ENCODE data around the gene USP25.

Gene USP25

GRCh38 chr21:15766952-15767603 lies 37.3 kb downstream of the USP25 start:
- no peak for DNase-seq (ENCODE audit: extremely low read depth, low read depth)
- TF ChIP-seq CTCF (IDR thresholded peaks at IDR 0.05; ENCODE audit: low read depth, low read length, missing control alignments): no peak

GRCh38 chr21:15768045-15768601 lies 38.3 kb downstream of the USP25 start:
- H3K4me3 ChIP-seq (replicated peaks; ENCODE audit: low read depth, low read length): no peak overlapping the region
- no peak for TF ChIP-seq CTCF (IDR thresholded peaks at IDR 0.05; ENCODE audit: low read depth, low read length, missing control alignments)
- no peak for DNase-seq (ENCODE audit: extremely low read depth, low read depth)

More at GRCh38 chr21:15766952-15767603, 37.3 kb downstream of the USP25 start:
- H3K4me3 ChIP-seq (replicated peaks; ENCODE audit: low read depth, low read length): no peak overlapping the region

- no peak overlapping the region for H3K4me3 ChIP-seq (replicated peaks; ENCODE audit: low read depth, low read length)
- DNase-seq (ENCODE audit: extremely low read depth, low read depth): no peak
Observed at GRCh38 chr21:15768853-15769252, 39.1 kb downstream of the USP25 start.

GRCh38 chr21:15771311-15771710 lies 41.5 kb downstream of the USP25 start:
- H3K4me3 ChIP-seq (replicated peaks; ENCODE audit: low read depth, low read length): no peak overlapping the region
- TF ChIP-seq CTCF (IDR thresholded peaks at IDR 0.05; ENCODE audit: low read depth, low read length, missing control alignments): no peak
- no peak for DNase-seq (ENCODE audit: extremely low read depth, low read depth)

More at GRCh38 chr21:15768853-15769252, 39.1 kb downstream of the USP25 start:
- TF ChIP-seq CTCF (IDR thresholded peaks at IDR 0.05; ENCODE audit: low read depth, low read length, missing control alignments): no peak

- no peak for DNase-seq (ENCODE audit: extremely low read depth, low read depth)
- H3K4me3 ChIP-seq (replicated peaks; ENCODE audit: low read depth, low read length): no peak overlapping the region
- TF ChIP-seq CTCF (IDR thresholded peaks at IDR 0.05; ENCODE audit: low read depth, low read length, missing control alignments): no peak
Observed at GRCh38 chr21:15772654-15773053, 42.9 kb downstream of the USP25 start.

- H3K4me3 ChIP-seq (replicated peaks; ENCODE audit: low read depth, low read length): no peak overlapping the region
- no peak for TF ChIP-seq CTCF (IDR thresholded peaks at IDR 0.05; ENCODE audit: low read depth, low read length, missing control alignments)
- no peak for DNase-seq (ENCODE audit: extremely low read depth, low read depth)
Observed at GRCh38 chr21:15774590-15774989, 44.8 kb downstream of the USP25 start.
